ENCODE results near the gene MST1R.

GRCh38 chr3:49855662-49856061, 48.0 kb downstream of the MST1R start:
- no peak for TF ChIP-seq CTCF (IDR thresholded peaks at IDR 0.05; ENCODE audit: insufficient read depth, low read depth, low read length)
- TF ChIP-seq EZH2 (IDR thresholded peaks at IDR 0.05; ENCODE audit: insufficient read depth, low read length), result no peak

All from astrocyte (in vitro differentiated cells and primary cell).